ENCODE data around the gene CACHD1. TPM values are rescaled to one million over a fixed set of nuclear protein-coding genes. Genes with fewer than 3 reads are reported as not detected.

The CACHD1 gene
- total RNA-seq, 1 experiment from 2014 or later: 8.4 TPM

DNA sequence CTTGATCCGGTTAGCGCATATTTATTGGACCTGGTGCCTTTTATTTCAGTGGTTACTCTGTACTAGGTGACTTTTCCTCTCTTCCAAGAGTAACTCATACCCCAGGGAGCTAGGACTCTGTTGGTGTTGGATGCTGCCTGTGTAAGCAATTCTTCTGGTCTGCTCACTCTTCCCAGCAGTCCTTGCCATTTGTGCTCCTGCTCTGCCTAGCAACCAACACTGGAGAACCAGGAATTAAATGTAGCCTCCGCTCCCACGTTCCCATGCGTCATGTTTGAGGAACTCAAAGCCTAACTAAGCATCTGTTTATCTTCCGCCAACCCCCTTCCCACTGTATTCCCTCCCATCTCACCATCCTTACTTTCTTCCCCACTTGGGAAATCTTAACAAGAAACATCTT, 209.2 kb downstream of the CACHD1 start:
- Histone ChIP-seq H3K27ac (ENCODE audit: low read depth, low read length) (no peak overlapping the region), H4K20me1 (ENCODE audit: insufficient read depth) (no peaks in the 10 kb centered on the region)
- RAD21 ChIA-PET (ENCODE audit: low non-redundant PET in 1 of 2, low total read pairs in 2 of 2, uncharacterized antibody in 2 of 2, unreplicated experiment in 2 of 2): no interaction called here

DNA sequence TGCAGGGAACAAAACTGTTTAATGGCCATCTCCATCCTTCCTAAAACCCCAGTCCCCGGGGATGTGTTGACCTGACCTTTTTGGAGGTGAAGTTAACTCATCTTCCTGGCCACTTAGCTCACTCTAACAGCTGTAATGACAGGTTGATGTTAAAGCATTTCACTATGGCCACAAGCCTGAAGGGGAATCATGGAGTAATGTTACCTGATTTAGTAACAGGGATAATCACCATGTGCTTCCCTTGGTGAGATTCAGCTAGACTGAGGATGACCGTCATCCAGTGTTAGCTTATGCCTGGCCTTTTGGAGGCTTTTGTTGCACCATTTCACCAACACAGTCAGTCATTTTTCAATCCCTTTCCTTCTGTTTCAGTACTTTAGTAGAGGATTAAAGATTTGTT, 210.7 kb downstream of the CACHD1 start:
- H3K4me2 ChIP-seq (ENCODE audit: low read length): no peak overlapping the region
- H3K9ac ChIP-seq (ENCODE audit: low read length): no peak overlapping the region
- no peaks in the 10 kb centered on the region for H3K9me2 ChIP-seq (ENCODE audit: insufficient read depth)
- no peak overlapping the region for H3K27ac ChIP-seq (ENCODE audit: low read depth, low read length)
- TF ChIP-seq RAD21 (IDR thresholded peaks at IDR 0.05; ENCODE audit: low read depth) (no peak), TCF7L2 (IDR thresholded peaks at IDR 0.05; ENCODE audit: borderline replicate concordance, extremely low read depth, insufficient read depth, insufficient read length) (no peak), CEBPB (IDR thresholded peaks at IDR 0.05; ENCODE audit: low read depth) (no peak), POLR2A (IDR thresholded peaks at IDR 0.05; ENCODE audit: borderline replicate concordance, extremely low read depth, insufficient read depth, insufficient read length) (no peak), YY1 (IDR thresholded peaks at IDR 0.05; ENCODE audit: extremely low read depth, insufficient replicate concordance, low read depth, low read length) (no peak), ZBTB33 (IDR thresholded peaks at IDR 0.05; ENCODE audit: extremely low read depth, insufficient replicate concordance, low read length) (no peak)
- TF ChIP-seq, protein P1, sequence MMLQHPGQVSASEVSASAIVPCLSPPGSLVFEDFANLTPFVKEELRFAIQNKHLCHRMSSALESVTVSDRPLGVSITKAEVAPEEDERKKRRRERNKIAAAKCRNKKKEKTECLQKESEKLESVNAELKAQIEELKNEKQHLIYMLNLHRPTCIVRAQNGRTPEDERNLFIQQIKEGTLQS (IDR thresholded peaks at IDR 0.05): no peak
- TF ChIP-seq, protein P2, sequence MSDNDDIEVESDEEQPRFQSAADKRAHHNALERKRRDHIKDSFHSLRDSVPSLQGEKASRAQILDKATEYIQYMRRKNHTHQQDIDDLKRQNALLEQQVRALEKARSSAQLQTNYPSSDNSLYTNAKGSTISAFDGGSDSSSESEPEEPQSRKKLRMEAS (IDR thresholded peaks at IDR 0.05): no peak
- ChIA-PET POLR2A (no interaction called here), CTCF (no interaction called here), RAD21 (ENCODE audit: low non-redundant PET in 1 of 2, low total read pairs in 2 of 2, uncharacterized antibody in 2 of 2, unreplicated experiment in 2 of 2) (no interaction called here)
- H3K27me3 ChIP-seq (ENCODE audit: insufficient read depth, low read length): no peaks in the 10 kb centered on the region
- no peak for DNase-seq (ENCODE audit: low read depth, low spot score)
- no peaks in the 10 kb centered on the region for H3K36me3 ChIP-seq (ENCODE audit: control insufficient read depth in 1 of 2, insufficient read depth in 2 of 2, low read length in 2 of 2)
- BruUV-seq (replicated peaks): no TSS peak
- H3K79me2 ChIP-seq (ENCODE audit: insufficient read depth, low read length): no peaks in the 10 kb centered on the region
- ATAC-seq: no peak
- no peak overlapping the region for H2AFZ ChIP-seq (ENCODE audit: low read depth, low read length, poor library complexity, severe bottlenecking)
- no peaks in the 10 kb centered on the region for H3K9me3 ChIP-seq (ENCODE audit: control insufficient read depth in 1 of 2, insufficient read depth in 1 of 2, low read depth in 1 of 2, low read length in 2 of 2)
- H3K4me3 ChIP-seq (replicated peaks in 1 of 2; ENCODE audit: low read depth in 1 of 2, low read length in 2 of 2): no peak overlapping the region
- H4K20me1 ChIP-seq (ENCODE audit: insufficient read depth): no peaks in the 10 kb centered on the region
- intact Hi-C loops (cut with micrococcal nuclease): loop anchor here (10.0 kb wide), 1 partner anchor 1004 kb away; no protein-coding TSS in a partner anchor
- H3K4me1 ChIP-seq (ENCODE audit: control insufficient read depth in 1 of 2, insufficient read depth in 2 of 2, low read length in 2 of 2): no peaks in the 10 kb centered on the region

More for the DNA sequence above, 209.2 kb downstream of the CACHD1 start:
- DNase-seq (ENCODE audit: low read depth, low spot score): no peak
- Histone ChIP-seq H3K4me1 (ENCODE audit: control insufficient read depth in 1 of 2, insufficient read depth in 2 of 2, low read length in 2 of 2) (no peaks in the 10 kb centered on the region), H3K9me2 (ENCODE audit: insufficient read depth) (no peaks in the 10 kb centered on the region), H3K9me3 (ENCODE audit: control insufficient read depth in 1 of 2, insufficient read depth in 1 of 2, low read depth in 1 of 2, low read length in 2 of 2) (no peaks in the 10 kb centered on the region), H3K4me2 (ENCODE audit: low read length) (no peak overlapping the region), H3K36me3 (ENCODE audit: control insufficient read depth in 1 of 2, insufficient read depth in 2 of 2, low read length in 2 of 2) (no peaks in the 10 kb centered on the region), H3K27me3 (ENCODE audit: insufficient read depth, low read length) (no peaks in the 10 kb centered on the region), H3K9ac (ENCODE audit: low read length) (no peak overlapping the region), H2AFZ (ENCODE audit: low read depth, low read length, poor library complexity, severe bottlenecking) (no peak overlapping the region), H3K79me2 (ENCODE audit: insufficient read depth, low read length) (no peaks in the 10 kb centered on the region), H3K4me3 (replicated peaks in 1 of 2; ENCODE audit: low read depth in 1 of 2, low read length in 2 of 2) (no peak overlapping the region)
- intact Hi-C loops (cut with micrococcal nuclease): no loop called here
- POLR2A ChIA-PET: no interaction called here
- TF ChIP-seq ZBTB33 (IDR thresholded peaks at IDR 0.05; ENCODE audit: extremely low read depth, insufficient replicate concordance, low read length) (no peak), RAD21 (IDR thresholded peaks at IDR 0.05; ENCODE audit: low read depth) (no peak), YY1 (IDR thresholded peaks at IDR 0.05; ENCODE audit: extremely low read depth, insufficient replicate concordance, low read depth, low read length) (no peak), EGR1 (IDR thresholded peaks at IDR 0.05; ENCODE audit: low read depth) (no peak), TCF7L2 (IDR thresholded peaks at IDR 0.05; ENCODE audit: borderline replicate concordance, extremely low read depth, insufficient read depth, insufficient read length) (no peak), EZH2phosphoT487 (IDR thresholded peaks at IDR 0.05; ENCODE audit: borderline replicate concordance) (no peak), SP1 (IDR thresholded peaks at IDR 0.05; ENCODE audit: low read depth) (no peak), POLR2A (IDR thresholded peaks at IDR 0.05; ENCODE audit: borderline replicate concordance, extremely low read depth, insufficient read depth, insufficient read length) (no peak)
- no TSS peak for BruUV-seq (replicated peaks)
- no peak for ATAC-seq
- CTCF ChIA-PET: interaction anchor here (0.6 to 1.2 kb wide), 2 partner anchors 15 to 16 kb away, joined by 3 read pairs; no protein-coding TSS in a partner anchor

Data from HCT116 (cell line).